ENCODE measurements around the gene ZFYVE9. TPM values are rescaled to one million over a fixed set of nuclear protein-coding genes. Genes with fewer than 3 reads are reported as not detected.
A peak's percentile ranks its signal among the peaks of the same experiment; 100 is the strongest.

Gene ZFYVE9
- total and polyA plus RNA-seq, 10 of the 15 experiments (the other 5 are each of a cell fraction or from before 2014, with no cell fraction given) = 0.26 to 6.9 (median 2.3) TPM

DNA sequence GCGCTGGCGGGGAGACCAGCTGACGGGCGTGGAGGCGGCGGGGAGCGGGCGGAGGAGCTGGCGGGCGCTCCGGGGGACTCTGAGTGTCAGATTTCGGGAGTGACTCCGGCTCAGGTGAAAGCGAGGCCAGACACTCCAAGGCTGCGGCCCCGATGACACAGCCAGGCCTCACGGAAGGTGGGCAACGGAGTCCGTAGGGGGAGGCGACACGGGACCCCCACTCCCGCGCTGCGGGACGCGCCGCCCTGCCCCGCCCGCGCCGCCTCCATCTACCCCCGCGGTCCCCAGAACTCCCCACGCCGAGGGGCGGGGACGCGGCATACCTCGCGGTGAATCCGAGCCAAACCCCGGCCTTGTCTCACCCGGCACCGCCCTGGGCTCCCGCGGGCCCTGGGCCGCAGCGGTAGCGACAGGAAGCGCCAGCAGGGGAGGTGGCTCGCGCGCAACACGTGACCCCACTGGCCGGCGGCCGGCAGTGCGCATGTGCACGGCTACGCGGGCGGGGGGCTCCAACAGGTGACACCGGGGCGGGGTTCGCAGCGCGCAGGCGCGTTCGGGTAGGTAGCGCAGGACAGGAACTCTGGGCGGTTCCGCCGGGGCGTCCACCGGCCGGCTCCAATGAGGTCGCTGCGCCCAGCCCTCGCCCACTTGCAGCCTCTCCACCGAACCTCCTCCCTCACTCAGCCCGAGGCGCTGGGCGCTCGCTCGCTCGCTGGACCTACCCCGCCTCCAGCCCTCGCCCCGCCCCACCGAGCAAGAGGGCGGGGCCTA is 224.0 kb downstream of the ZFYVE9 start, which contains the start of gene CC2D1B:
CC2D1B (minus strand) TSS at position 460 of the 771 bp plus-strand sequence. CDS start 1,585 bp downstream, outside the sequence.
- H3K9me3 ChIP-seq (replicated peaks; ENCODE audit: control insufficient read depth, insufficient read depth, low read length) = no peaks in the 10 kb centered on the region
- ChIA-PET SMC1A (ENCODE audit: uncharacterized antibody, unreplicated experiment) (interaction anchor here (0.6 to 1.3 kb wide), 4 partner anchors 35 to 300 kb away, joined by 3 to 7 read pairs (median 4); partner anchors contain the start of genes ORC1 and PRPF38A), POLR2A (interaction anchor here (0.6 to 1.4 kb wide), 8 partner anchors 8 to 330 kb away, joined by 3 to 7 read pairs (median 4); partner anchors contain the start of genes ORC1 and PRPF38A), CTCF (interaction anchor here (1.1 to 1.4 kb wide), 4 partner anchors 39 to 331 kb away, joined by 3 to 5 read pairs (median 5); partner anchors contain the start of genes ORC1 and PRPF38A), RAD21 (ENCODE audit: unreplicated experiment) (interaction anchor here (0.7 to 2.1 kb wide), 4 partner anchors 38 to 332 kb away, joined by 3 to 12 read pairs (median 4); partner anchors contain the start of genes KTI12, ORC1 and PRPF38A)
- peaks cover 4% of the 10 kb centered on the region for H3K4me1 ChIP-seq (ENCODE audit: control insufficient read depth, insufficient read depth, low read length)
- H3K36me3 ChIP-seq (ENCODE audit: control insufficient read depth in 2 of 2, insufficient read depth in 2 of 2, low read length in 1 of 2) = peaks cover 0 to 5% of the 10 kb centered on the region in 2 experiments; a peak in 2 of 4 replicates
- H3K27ac ChIP-seq (ENCODE audit: control insufficient read depth, insufficient read depth) = peak within 1 kb of the TSS; percentile 84
- H3K4me2 ChIP-seq (ENCODE audit: control insufficient read depth, insufficient read depth) = peak within 1 kb of the TSS; percentile 94
- 2% methylated on average over 73 of the region's 92 CpGs for WGBS (ENCODE audit: insufficient coverage, insufficient replicate concordance, low lambda C conversion rate, missing lambda C conversion rate)
- in situ Hi-C loops (cut with MboI) = no loop called here
- DNase-seq (ENCODE audit: low read depth, low spot score) (peak; percentile 94), FAIRE-seq (peak; percentile 99), ATAC-seq (peak; percentile 97)
- H3K27me3 ChIP-seq (replicated peaks in 1 of 2; ENCODE audit: control insufficient read depth in 2 of 2, insufficient read depth in 2 of 2, low read length in 1 of 2) = no peaks in the 10 kb centered on the region
- BruUV-seq (replicated peaks) = no TSS peak
- peak within 1 kb of the TSS; percentile 80 for H2AFZ ChIP-seq (ENCODE audit: control insufficient read depth, low read depth, low read length)
- no peaks in the 10 kb centered on the region for H4K20me1 ChIP-seq (ENCODE audit: control insufficient read depth, insufficient read depth)
- peak within 1 kb of the TSS; percentile 88 for H3K9ac ChIP-seq (ENCODE audit: control insufficient read depth, insufficient read depth, low read length)
- intact Hi-C loops (cut with micrococcal nuclease; ENCODE audit: unreplicated experiment) = loop anchor here (1.0 to 10.0 kb wide), 3 partner anchors 37 to 319 kb away; partner anchors contain the start of gene ZFYVE9
- peaks cover 21% of the 10 kb centered on the region for H3K79me2 ChIP-seq (ENCODE audit: control insufficient read depth, insufficient read depth, low read length)
- peak within 1 kb of the TSS; percentile 88 for H3K4me3 ChIP-seq
- TF ChIP-seq, protein P1, sequence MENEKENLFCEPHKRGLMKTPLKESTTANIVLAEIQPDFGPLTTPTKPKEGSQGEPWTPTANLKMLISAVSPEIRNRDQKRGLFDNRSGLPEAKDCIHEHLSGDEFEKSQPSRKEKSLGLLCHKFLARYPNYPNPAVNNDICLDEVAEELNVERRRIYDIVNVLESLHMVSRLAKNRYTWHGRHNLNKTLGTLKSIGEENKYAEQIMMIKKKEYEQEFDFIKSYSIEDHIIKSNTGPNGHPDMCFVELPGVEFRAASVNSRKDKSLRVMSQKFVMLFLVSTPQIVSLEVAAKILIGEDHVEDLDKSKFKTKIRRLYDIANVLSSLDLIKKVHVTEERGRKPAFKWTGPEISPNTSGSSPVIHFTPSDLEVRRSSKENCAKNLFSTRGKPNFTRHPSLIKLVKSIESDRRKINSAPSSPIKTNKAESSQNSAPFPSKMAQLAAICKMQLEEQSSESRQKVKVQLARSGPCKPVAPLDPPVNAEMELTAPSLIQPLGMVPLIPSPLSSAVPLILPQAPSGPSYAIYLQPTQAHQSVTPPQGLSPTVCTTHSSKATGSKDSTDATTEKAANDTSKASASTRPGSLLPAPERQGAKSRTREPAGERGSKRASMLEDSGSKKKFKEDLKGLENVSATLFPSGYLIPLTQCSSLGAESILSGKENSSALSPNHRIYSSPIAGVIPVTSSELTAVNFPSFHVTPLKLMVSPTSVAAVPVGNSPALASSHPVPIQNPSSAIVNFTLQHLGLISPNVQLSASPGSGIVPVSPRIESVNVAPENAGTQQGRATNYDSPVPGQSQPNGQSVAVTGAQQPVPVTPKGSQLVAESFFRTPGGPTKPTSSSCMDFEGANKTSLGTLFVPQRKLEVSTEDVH (IDR thresholded peaks at IDR 0.05; ENCODE audit: low read depth, partially characterized antibody) = no peak
- peak; percentile 74; the same call in 1 of the 2 replicates for TF ChIP-seq RB1 (IDR thresholded peaks at IDR 0.05; ENCODE audit: borderline replicate concordance)
- TF ChIP-seq FOXK2 (IDR thresholded peaks at IDR 0.05) = no peak
- TF ChIP-seq, protein P2, sequence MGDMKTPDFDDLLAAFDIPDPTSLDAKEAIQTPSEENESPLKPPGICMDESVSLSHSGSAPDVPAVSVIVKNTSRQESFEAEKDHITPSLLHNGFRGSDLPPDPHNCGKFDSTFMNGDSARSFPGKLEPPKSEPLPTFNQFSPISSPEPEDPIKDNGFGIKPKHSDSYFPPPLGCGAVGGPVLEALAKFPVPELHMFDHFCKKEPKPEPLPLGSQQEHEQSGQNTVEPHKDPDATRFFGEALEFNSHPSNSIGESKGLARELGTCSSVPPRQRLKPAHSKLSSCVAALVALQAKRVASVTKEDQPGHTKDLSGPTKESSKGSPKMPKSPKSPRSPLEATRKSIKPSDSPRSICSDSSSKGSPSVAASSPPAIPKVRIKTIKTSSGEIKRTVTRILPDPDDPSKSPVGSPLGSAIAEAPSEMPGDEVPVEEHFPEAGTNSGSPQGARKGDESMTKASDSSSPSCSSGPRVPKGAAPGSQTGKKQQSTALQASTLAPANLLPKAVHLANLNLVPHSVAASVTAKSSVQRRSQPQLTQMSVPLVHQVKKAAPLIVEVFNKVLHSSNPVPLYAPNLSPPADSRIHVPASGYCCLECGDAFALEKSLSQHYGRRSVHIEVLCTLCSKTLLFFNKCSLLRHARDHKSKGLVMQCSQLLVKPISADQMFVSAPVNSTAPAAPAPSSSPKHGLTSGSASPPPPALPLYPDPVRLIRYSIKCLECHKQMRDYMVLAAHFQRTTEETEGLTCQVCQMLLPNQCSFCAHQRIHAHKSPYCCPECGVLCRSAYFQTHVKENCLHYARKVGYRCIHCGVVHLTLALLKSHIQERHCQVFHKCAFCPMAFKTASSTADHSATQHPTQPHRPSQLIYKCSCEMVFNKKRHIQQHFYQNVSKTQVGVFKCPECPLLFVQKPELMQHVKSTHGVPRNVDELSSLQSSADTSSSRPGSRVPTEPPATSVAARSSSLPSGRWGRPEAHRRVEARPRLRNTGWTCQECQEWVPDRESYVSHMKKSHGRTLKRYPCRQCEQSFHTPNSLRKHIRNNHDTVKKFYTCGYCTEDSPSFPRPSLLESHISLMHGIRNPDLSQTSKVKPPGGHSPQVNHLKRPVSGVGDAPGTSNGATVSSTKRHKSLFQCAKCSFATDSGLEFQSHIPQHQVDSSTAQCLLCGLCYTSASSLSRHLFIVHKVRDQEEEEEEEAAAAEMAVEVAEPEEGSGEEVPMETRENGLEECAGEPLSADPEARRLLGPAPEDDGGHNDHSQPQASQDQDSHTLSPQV (IDR thresholded peaks at IDR 0.05) = no peak
- TF ChIP-seq, protein P3, sequence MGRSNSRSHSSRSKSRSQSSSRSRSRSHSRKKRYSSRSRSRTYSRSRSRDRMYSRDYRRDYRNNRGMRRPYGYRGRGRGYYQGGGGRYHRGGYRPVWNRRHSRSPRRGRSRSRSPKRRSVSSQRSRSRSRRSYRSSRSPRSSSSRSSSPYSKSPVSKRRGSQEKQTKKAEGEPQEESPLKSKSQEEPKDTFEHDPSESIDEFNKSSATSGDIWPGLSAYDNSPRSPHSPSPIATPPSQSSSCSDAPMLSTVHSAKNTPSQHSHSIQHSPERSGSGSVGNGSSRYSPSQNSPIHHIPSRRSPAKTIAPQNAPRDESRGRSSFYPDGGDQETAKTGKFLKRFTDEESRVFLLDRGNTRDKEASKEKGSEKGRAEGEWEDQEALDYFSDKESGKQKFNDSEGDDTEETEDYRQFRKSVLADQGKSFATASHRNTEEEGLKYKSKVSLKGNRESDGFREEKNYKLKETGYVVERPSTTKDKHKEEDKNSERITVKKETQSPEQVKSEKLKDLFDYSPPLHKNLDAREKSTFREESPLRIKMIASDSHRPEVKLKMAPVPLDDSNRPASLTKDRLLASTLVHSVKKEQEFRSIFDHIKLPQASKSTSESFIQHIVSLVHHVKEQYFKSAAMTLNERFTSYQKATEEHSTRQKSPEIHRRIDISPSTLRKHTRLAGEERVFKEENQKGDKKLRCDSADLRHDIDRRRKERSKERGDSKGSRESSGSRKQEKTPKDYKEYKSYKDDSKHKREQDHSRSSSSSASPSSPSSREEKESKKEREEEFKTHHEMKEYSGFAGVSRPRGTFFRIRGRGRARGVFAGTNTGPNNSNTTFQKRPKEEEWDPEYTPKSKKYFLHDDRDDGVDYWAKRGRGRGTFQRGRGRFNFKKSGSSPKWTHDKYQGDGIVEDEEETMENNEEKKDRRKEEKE (IDR thresholded peaks at IDR 0.05) = 0 out of 2 replicates have a peak, but pooled peaks have one; percentile 29
- TF ChIP-seq ZNF274 (IDR thresholded peaks at IDR 0.05; ENCODE audit: insufficient read depth, insufficient read length) = no peak
- TF ChIP-seq ASH2L (IDR thresholded peaks at IDR 0.05; ENCODE audit: borderline replicate concordance, low read depth) = no peak
- TF ChIP-seq TARDBP (IDR thresholded peaks at IDR 0.05; ENCODE audit: borderline replicate concordance) = no peak
- peak; percentile 43 for TF ChIP-seq SP1 (IDR thresholded peaks at IDR 0.05; ENCODE audit: low read depth, low read length)
- peak; percentile 74 for TF ChIP-seq TAF1 (IDR thresholded peaks at IDR 0.05; ENCODE audit: borderline replicate concordance, low read depth, low read length)
- TF ChIP-seq MTA3 (IDR thresholded peaks at IDR 0.05; ENCODE audit: borderline replicate concordance, low read length) = no peak

Data from GM12878 (cell line).